ENCODE data around the gene MRAP2.

DNA sequence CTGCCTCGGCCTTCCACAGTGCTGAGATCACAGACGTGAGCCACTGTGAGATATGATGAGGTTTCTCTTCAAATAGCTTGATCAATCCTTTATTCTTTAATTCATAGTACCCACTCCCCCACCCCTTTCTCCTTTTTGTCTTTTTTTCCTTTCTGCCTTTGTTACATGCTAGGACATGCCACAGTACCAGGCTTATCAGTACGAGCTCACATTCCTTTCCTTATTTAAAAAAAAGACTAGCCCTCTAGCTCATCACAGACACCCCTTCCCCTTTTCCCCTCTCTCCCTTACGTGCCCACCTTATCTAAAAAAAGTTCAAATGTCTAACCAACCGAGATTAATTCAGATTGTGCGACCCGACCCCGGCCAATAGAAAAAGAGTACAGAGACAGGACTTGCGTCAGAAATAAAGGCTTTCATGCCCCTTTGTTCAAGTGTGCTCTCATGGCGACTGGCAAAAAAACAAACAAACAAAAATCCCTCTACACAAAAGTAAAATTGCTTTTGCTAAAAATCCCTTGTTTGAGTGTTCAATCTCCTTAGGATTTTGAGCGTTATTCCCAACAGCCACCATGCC is 49.2 kb downstream of the MRAP2 start:
- TF ChIP-seq, protein P1, sequence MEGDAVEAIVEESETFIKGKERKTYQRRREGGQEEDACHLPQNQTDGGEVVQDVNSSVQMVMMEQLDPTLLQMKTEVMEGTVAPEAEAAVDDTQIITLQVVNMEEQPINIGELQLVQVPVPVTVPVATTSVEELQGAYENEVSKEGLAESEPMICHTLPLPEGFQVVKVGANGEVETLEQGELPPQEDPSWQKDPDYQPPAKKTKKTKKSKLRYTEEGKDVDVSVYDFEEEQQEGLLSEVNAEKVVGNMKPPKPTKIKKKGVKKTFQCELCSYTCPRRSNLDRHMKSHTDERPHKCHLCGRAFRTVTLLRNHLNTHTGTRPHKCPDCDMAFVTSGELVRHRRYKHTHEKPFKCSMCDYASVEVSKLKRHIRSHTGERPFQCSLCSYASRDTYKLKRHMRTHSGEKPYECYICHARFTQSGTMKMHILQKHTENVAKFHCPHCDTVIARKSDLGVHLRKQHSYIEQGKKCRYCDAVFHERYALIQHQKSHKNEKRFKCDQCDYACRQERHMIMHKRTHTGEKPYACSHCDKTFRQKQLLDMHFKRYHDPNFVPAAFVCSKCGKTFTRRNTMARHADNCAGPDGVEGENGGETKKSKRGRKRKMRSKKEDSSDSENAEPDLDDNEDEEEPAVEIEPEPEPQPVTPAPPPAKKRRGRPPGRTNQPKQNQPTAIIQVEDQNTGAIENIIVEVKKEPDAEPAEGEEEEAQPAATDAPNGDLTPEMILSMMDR (IDR thresholded peaks at IDR 0.05) = no peak
- no peak for TF ChIP-seq POLR2A (IDR thresholded peaks at IDR 0.05)

All from uterus (tissue), 2 donors.